GM23248 (cell line): ENCODE measurements around the gene TSTD2.

Experiments
- EZH2 ChIP-seq: fragments of 200-600 bp; sonication (generic); IDR thresholded peaks from 2 replicates; pipeline ENCODE4 v1.6.1; 2018; ENCODE audit warnings: antibody characterized with exemption, mild to moderate bottlenecking; ENCODE audit not compliant: insufficient read depth, poor library complexity, severe bottlenecking
- EZH2phosphoT487 ChIP-seq: fragments of 200-600 bp; sonication (generic); IDR thresholded peaks from 2 replicates; pipeline ENCODE4 v1.6.1; 2018; ENCODE audit warnings: antibody characterized with exemption, moderate library complexity, mild to moderate bottlenecking, low read depth; ENCODE audit not compliant: insufficient read depth

- TF ChIP-seq EZH2phosphoT487 (no peak), EZH2 (no peak)
Measured at GRCh38 chr9:97640325-97640724, 7.2 kb upstream of the TSTD2 start.
